ENCODE data around the gene THOC5.

DNA sequence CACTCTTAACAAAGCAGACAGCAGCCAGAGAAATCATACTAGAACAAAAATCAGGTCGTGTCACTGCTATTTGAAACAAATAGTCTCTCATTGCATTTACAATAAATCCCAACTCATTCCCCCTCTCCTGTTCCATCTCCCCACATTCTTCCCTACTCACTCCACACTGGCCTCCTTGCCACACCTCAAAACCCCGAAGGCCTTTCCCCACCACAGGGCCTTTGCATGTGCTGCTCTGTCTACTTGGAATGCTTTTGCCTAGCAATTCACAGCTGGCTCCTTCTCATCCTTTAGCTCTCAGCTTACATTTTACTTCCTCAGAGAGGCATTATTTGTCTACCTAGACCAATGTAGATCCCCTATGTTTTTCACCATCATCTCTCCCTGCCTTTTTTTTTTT, 6.3 kb upstream of the THOC5 start:
- TF ChIP-seq EZH2 (IDR thresholded peaks at IDR 0.05; ENCODE audit: low read depth) = no peak
- TF ChIP-seq, protein P1, sequence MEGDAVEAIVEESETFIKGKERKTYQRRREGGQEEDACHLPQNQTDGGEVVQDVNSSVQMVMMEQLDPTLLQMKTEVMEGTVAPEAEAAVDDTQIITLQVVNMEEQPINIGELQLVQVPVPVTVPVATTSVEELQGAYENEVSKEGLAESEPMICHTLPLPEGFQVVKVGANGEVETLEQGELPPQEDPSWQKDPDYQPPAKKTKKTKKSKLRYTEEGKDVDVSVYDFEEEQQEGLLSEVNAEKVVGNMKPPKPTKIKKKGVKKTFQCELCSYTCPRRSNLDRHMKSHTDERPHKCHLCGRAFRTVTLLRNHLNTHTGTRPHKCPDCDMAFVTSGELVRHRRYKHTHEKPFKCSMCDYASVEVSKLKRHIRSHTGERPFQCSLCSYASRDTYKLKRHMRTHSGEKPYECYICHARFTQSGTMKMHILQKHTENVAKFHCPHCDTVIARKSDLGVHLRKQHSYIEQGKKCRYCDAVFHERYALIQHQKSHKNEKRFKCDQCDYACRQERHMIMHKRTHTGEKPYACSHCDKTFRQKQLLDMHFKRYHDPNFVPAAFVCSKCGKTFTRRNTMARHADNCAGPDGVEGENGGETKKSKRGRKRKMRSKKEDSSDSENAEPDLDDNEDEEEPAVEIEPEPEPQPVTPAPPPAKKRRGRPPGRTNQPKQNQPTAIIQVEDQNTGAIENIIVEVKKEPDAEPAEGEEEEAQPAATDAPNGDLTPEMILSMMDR (conservative IDR thresholded peaks at IDR 0.05) = no peak
